ENCODE measurements around the gene DAB1.
A peak's percentile ranks its signal among the peaks of the same experiment; 100 is the strongest.
"Not testable (repeated sequence)": the region's sequence is repeated elsewhere in the genome, so short reads cannot be mapped to it uniquely, and the experiment has no call there.

DAB1 gene

GRCh38 chr1:57265104-57265503 lies 158.8 kb downstream of the DAB1 start:
- DNase-seq, result no peak

- DNase-seq, result no peak
These were observed 161.4 kb downstream of the DAB1 start for GRCh38 chr1:57262472-57262871.

GRCh38 chr1:57258557-57259325 lies 165.1 kb downstream of the DAB1 start:
- peak; percentile 20 for DNase-seq

- DNase-seq, result no peak
These were observed 167.9 kb downstream of the DAB1 start for GRCh38 chr1:57255945-57256344.

- no peak for DNase-seq
These were observed 169.8 kb downstream of the DAB1 start for GRCh38 chr1:57254022-57254421.

GRCh38 chr1:57252597-57253294 lies 171.1 kb downstream of the DAB1 start:
- no peak for DNase-seq

- DNase-seq, result no peak
These were observed 173.8 kb downstream of the DAB1 start for GRCh38 chr1:57250021-57250420.

GRCh38 chr1:57249511-57249910 lies 174.3 kb downstream of the DAB1 start:
- no peak for DNase-seq

GRCh38 chr1:57248830-57249229 lies 175.0 kb downstream of the DAB1 start:
- no peak for DNase-seq

- no peak for DNase-seq
These were observed 185.6 kb downstream of the DAB1 start for GRCh38 chr1:57238233-57238781.

- peak; percentile 78 for DNase-seq
These were observed 187.9 kb downstream of the DAB1 start for GRCh38 chr1:57235730-57236510.

- DNase-seq, result no peak
These were observed 189.4 kb downstream of the DAB1 start for GRCh38 chr1:57234459-57234858.

GRCh38 chr1:57232500-57232899 lies 191.4 kb downstream of the DAB1 start:
- DNase-seq, result peak; percentile 30

GRCh38 chr1:57229998-57230397 lies 193.9 kb downstream of the DAB1 start:
- DNase-seq, result no peak

GRCh38 chr1:57229076-57229475 lies 194.8 kb downstream of the DAB1 start:
- DNase-seq, result peak; percentile 64

GRCh38 chr1:57222801-57223200 lies 201.1 kb downstream of the DAB1 start:
- DNase-seq, result no peak

- DNase-seq, result no peak
These were observed 201.6 kb downstream of the DAB1 start for GRCh38 chr1:57222307-57222706.

GRCh38 chr1:57220905-57221304 lies 203.0 kb downstream of the DAB1 start:
- DNase-seq, result not testable (repeated sequence)

- peak; percentile 96 for DNase-seq
These were observed 205.3 kb downstream of the DAB1 start for GRCh38 chr1:57218487-57219079.

- DNase-seq, result no peak
These were observed 206.0 kb downstream of the DAB1 start for GRCh38 chr1:57217905-57218304.

GRCh38 chr1:57214951-57215575 lies 208.8 kb downstream of the DAB1 start:
- DNase-seq, result no peak

- no peak for DNase-seq
These were observed 213.0 kb downstream of the DAB1 start for GRCh38 chr1:57210881-57211280.
